HepG2 (cell line): ENCODE measurements around the gene PDRG1. TPM values are rescaled to one million over a fixed set of nuclear protein-coding genes. Genes with fewer than 3 reads are reported as not detected.

ENCODE experiments used
- CC2D1A ChIP-seq: sonication (generic); formaldehyde crosslinking; IDR thresholded peaks from 2 replicates; pipeline ENCODE4 v1.8.1; 2023; ENCODE audit warnings: mild to moderate bottlenecking, missing genetic modification reagents
- FIP1L1 ChIP-seq: fragments of 200-400 bp; formaldehyde crosslinking; IDR thresholded peaks from 2 replicates; pipeline ENCODE4 v1.6.1; 2018; ENCODE audit warnings: low read depth, mild to moderate bottlenecking, low read length, moderate library complexity, borderline replicate concordance; ENCODE audit not compliant: insufficient read depth
- GATAD1 ChIP-seq: IDR thresholded peaks from 2 replicates; pipeline ENCODE4 v1.6.1; 2016; ENCODE audit warnings: missing genetic modification reagents, missing compliant biosample characterization
- GTF2F1 ChIP-seq: fragments of 150-350 bp; IDR thresholded peaks from 2 replicates; pipeline ENCODE4 v1.6.1; 2014; ENCODE audit warnings: low read length
- HMG20A ChIP-seq: IDR thresholded peaks from 2 replicates; pipeline ENCODE4 v1.6.1; 2016; ENCODE audit warnings: borderline replicate concordance
- MAZ ChIP-seq, 2 experiments: sonication (generic) in 1 of 2; formaldehyde crosslinking in 1 of 2; IDR thresholded peaks; 2 replicates each; pipeline versions ENCODE4 v1.5.0 to v1.6.1; 2012 to 2020; ENCODE audit warnings: low read depth in 2 of 2, mild to moderate bottlenecking in 2 of 2, borderline replicate concordance in 1 of 2, improper control_type of control experiment in 1 of 2, low read length in 1 of 2, missing genetic modification reagents in 1 of 2, moderate library complexity in 1 of 2
- MED8 ChIP-seq: sonication (generic); formaldehyde crosslinking; IDR thresholded peaks from 2 replicates; pipeline ENCODE4 v1.8.1; 2023; ENCODE audit warnings: mild to moderate bottlenecking, missing genetic modification reagents; ENCODE audit not compliant: insufficient replicate concordance
- PHF8 ChIP-seq: sonication (generic); formaldehyde crosslinking; IDR thresholded peaks from 2 replicates; pipeline ENCODE4 v1.5.0; 2020; ENCODE audit warnings: missing genetic modification reagents
- RBM22 ChIP-seq: fragments of 200-400 bp; formaldehyde crosslinking; optimal IDR thresholded peaks from 2 replicates; pipeline ENCODE3; 2017; ENCODE audit warnings: mild to moderate bottlenecking, low read length, moderate library complexity
- ZBTB38 ChIP-seq: sonication (generic); formaldehyde crosslinking; IDR thresholded peaks from 2 replicates; pipeline ENCODE4 v1.5.1; 2020; ENCODE audit warnings: mild to moderate bottlenecking, missing genetic modification reagents
- ZNF563 ChIP-seq: sonication (generic); formaldehyde crosslinking; IDR thresholded peaks from 2 replicates; pipeline ENCODE4 v1.8.0; 2022; ENCODE audit warnings: mild to moderate bottlenecking, moderate library complexity, missing genetic modification reagents
- ZNF672 ChIP-seq: sonication (generic); formaldehyde crosslinking; IDR thresholded peaks from 2 replicates; pipeline ENCODE4 v1.8.1; 2022; ENCODE audit warnings: missing genetic modification reagents
- polyA plus RNA-seq, 8 experiments: library from polyadenylated mRNA; depleted of rRNA in 3 of 8; stranded (reverse) in 7 of 8; unstranded in 1 of 8; fragments of >200 nt; fragmentation: Illumina TruSeq in 4 of 8; extraction: Trizol in 4 of 8; gene quantifications; 2 replicates each; pipeline versions ENCODE4 v1.2.1 to v1.2.3, GENCODE V29; 2011 to 2016; ENCODE audit warnings: low read depth in 4 of 8, missing spikeins in 1 of 8, mixed read lengths in 1 of 8; ENCODE audit not compliant: insufficient read depth in 1 of 8
- total RNA-seq, 5 experiments: library from RNA; depleted of rRNA; stranded (reverse); fragments of >200 nt; fragmentation: Illumina TruSeq; extraction: Trizol; gene quantifications; 2 replicates each; pipeline ENCODE4 v1.2.3, GENCODE V29; 2016; ENCODE audit warnings: low read depth in 1 of 5
- TF ChIP-seq, protein P1 (sequence below), 2 experiments: IDR thresholded peaks; 2 replicates each; pipeline ENCODE4 v1.6.1; 2011 to 2012; ENCODE audit warnings: low read length in 2 of 2, borderline replicate concordance in 1 of 2, low read depth in 1 of 2, mild to moderate bottlenecking in 1 of 2, moderate library complexity in 1 of 2
- TF ChIP-seq, protein P2 (sequence below): fragments of 450-650 bp; IDR thresholded peaks from 2 replicates; pipeline ENCODE4 v1.6.1; 2016
- TF ChIP-seq, protein P3 (sequence below): sonication (generic); formaldehyde crosslinking; conservative IDR thresholded peaks from 2 replicates; pipeline ENCODE4 v1.8.0; 2022; ENCODE audit warnings: low read depth, missing genetic modification reagents
- TF ChIP-seq, protein P4 (sequence below): sonication (generic); formaldehyde crosslinking; IDR thresholded peaks from 2 replicates; pipeline ENCODE4 v1.4.0; 2020; ENCODE audit warnings: missing genetic modification reagents
- TF ChIP-seq, protein P5 (sequence below): sonication (generic); formaldehyde crosslinking; IDR thresholded peaks from 2 replicates; pipeline ENCODE4 v1.8.0; 2022; ENCODE audit warnings: mild to moderate bottlenecking, missing genetic modification reagents, moderate library complexity

The PDRG1 gene
- total and polyA plus RNA-seq, 2 of the 13 experiments (the other 11 are each of a cell fraction or from before 2014, with no cell fraction given), result 16.6 to 18.0 TPM

DNA sequence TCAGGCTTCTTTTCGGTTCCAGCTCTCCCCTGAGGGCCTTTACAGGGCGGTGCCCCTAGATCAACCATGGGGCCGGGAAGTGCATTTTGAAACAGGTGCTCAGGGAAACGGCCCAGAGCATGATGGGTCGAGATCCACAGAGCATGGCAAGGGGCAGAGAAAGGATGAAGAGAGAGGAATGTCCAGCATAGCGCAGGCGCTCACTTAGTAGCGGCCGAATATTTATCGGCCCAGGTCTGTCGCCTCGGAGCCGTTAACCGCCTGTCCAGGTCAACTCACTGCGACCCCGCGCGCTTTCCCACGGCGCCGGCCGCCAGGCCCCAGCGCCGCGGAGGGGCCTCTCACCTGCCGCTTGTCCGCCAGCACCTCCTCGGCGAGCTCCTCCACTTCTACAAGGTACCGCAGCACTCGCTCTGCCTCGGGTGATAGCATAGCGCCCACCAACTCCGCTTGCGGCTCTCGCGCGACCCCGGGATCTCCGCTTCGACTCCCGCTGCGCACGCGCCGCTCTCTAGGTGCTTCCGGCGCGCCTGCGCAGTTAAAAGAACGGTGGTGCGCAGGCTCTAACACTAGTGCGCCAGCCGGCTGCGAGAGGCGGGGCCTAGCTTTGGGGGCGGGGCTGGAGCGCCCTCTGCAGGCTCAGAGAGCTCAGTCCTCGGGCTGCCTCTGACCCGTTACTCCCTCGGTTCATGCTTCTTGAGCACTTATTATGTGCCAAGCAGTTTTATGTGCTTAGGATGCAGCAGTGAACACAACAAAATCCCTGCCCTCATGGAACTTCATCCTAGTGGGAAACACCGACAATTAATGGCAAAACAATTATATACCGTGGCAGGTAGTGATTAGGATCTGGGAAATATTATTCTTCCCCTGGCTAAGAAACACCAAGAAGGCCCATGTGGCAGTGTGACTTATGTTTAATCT lies at the start of gene PDRG1 (continued):
- TF ChIP-seq FIP1L1 (peak; percentile 95; the same call in 1 of the 2 replicates), RBM22 (peak; percentile 59), MAZ (IDR thresholded peaks at IDR 0.05; ENCODE audit: borderline replicate concordance, low read depth, low read length) (peak; percentile 93), MAZ (CRISPR knock-in tag; IDR thresholded peaks at IDR 0.05; ENCODE audit: low read depth) (peak; percentile 89), GATAD1 (CRISPR knock-in tag) (peak; percentile 98), HMG20A (CRISPR knock-in tag) (no peak), MED8 (CRISPR knock-in tag) (no peak), ZNF672 (CRISPR knock-in tag) (no peak), CC2D1A (CRISPR knock-in tag) (peak; percentile 88; the same call in 1 of the 2 replicates), PHF8 (CRISPR knock-in tag) (peak; percentile 99), GTF2F1 (0 out of 2 replicates have a peak, but pooled peaks have one; percentile 49), ZBTB38 (peak; percentile 52; the same call in 1 of the 2 replicates), ZNF563 (CRISPR knock-in tag) (peak; percentile 71)
- TF ChIP-seq, protein P1, sequence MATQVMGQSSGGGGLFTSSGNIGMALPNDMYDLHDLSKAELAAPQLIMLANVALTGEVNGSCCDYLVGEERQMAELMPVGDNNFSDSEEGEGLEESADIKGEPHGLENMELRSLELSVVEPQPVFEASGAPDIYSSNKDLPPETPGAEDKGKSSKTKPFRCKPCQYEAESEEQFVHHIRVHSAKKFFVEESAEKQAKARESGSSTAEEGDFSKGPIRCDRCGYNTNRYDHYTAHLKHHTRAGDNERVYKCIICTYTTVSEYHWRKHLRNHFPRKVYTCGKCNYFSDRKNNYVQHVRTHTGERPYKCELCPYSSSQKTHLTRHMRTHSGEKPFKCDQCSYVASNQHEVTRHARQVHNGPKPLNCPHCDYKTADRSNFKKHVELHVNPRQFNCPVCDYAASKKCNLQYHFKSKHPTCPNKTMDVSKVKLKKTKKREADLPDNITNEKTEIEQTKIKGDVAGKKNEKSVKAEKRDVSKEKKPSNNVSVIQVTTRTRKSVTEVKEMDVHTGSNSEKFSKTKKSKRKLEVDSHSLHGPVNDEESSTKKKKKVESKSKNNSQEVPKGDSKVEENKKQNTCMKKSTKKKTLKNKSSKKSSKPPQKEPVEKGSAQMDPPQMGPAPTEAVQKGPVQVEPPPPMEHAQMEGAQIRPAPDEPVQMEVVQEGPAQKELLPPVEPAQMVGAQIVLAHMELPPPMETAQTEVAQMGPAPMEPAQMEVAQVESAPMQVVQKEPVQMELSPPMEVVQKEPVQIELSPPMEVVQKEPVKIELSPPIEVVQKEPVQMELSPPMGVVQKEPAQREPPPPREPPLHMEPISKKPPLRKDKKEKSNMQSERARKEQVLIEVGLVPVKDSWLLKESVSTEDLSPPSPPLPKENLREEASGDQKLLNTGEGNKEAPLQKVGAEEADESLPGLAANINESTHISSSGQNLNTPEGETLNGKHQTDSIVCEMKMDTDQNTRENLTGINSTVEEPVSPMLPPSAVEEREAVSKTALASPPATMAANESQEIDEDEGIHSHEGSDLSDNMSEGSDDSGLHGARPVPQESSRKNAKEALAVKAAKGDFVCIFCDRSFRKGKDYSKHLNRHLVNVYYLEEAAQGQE (IDR thresholded peaks at IDR 0.05; ENCODE audit: borderline replicate concordance in 1 of 2, low read depth in 1 of 2, low read length in 2 of 2), result peak in 1 of 2 experiments; percentile 65; a peak in 2 of 4 replicates
- TF ChIP-seq, protein P2, sequence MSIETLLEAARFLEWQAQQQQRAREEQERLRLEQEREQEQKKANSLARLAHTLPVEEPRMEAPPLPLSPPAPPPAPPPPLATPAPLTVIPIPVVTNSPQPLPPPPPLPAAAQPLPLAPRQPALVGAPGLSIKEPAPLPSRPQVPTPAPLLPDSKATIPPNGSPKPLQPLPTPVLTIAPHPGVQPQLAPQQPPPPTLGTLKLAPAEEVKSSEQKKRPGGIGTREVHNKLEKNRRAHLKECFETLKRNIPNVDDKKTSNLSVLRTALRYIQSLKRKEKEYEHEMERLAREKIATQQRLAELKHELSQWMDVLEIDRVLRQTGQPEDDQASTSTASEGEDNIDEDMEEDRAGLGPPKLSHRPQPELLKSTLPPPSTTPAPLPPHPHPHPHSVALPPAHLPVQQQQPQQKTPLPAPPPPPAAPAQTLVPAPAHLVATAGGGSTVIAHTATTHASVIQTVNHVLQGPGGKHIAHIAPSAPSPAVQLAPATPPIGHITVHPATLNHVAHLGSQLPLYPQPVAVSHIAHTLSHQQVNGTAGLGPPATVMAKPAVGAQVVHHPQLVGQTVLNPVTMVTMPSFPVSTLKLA, result no peak
- TF ChIP-seq, protein P3, sequence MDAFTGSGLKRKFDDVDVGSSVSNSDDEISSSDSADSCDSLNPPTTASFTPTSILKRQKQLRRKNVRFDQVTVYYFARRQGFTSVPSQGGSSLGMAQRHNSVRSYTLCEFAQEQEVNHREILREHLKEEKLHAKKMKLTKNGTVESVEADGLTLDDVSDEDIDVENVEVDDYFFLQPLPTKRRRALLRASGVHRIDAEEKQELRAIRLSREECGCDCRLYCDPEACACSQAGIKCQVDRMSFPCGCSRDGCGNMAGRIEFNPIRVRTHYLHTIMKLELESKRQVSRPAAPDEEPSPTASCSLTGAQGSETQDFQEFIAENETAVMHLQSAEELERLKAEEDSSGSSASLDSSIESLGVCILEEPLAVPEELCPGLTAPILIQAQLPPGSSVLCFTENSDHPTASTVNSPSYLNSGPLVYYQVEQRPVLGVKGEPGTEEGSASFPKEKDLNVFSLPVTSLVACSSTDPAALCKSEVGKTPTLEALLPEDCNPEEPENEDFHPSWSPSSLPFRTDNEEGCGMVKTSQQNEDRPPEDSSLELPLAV (CRISPR knock-in tag), result no peak
- TF ChIP-seq, protein P4, sequence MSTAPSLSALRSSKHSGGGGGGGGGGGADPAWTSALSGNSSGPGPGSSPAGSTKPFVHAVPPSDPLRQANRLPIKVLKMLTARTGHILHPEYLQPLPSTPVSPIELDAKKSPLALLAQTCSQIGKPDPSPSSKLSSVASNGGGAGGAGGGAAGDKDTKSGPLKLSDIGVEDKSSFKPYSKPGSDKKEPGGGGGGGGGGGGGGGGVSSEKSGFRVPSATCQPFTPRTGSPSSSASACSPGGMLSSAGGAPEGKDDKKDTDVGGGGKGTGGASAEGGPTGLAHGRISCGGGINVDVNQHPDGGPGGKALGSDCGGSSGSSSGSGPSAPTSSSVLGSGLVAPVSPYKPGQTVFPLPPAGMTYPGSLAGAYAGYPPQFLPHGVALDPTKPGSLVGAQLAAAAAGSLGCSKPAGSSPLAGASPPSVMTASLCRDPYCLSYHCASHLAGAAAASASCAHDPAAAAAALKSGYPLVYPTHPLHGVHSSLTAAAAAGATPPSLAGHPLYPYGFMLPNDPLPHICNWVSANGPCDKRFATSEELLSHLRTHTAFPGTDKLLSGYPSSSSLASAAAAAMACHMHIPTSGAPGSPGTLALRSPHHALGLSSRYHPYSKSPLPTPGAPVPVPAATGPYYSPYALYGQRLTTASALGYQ (CRISPR knock-in tag), result peak; percentile 79; the same call in 1 of the 2 replicates
- TF ChIP-seq, protein P5, sequence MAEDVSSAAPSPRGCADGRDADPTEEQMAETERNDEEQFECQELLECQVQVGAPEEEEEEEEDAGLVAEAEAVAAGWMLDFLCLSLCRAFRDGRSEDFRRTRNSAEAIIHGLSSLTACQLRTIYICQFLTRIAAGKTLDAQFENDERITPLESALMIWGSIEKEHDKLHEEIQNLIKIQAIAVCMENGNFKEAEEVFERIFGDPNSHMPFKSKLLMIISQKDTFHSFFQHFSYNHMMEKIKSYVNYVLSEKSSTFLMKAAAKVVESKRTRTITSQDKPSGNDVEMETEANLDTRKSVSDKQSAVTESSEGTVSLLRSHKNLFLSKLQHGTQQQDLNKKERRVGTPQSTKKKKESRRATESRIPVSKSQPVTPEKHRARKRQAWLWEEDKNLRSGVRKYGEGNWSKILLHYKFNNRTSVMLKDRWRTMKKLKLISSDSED, result peak; percentile 82; the same call in 1 of the 2 replicates
